Esophagus muscularis mucosa (tissue), 4 donors: ENCODE measurements around the gene ZBTB7C. TPM values are rescaled to one million over a fixed set of nuclear protein-coding genes. Genes with fewer than 3 reads are reported as not detected.

Experiments
- DNase-seq: peaks from one replicate; pipeline ENCODE4 v3.0.0-alpha.2; 2017; ENCODE audit errors: extremely low spot score
- H3K27ac ChIP-seq, 4 donors: fragments of 200-600 bp; sonication (generic); replicated peaks in 1 of 4; 1 replicate in 3 of 4; 2 replicates in 1 of 4; pipeline ENCODE4 v1.5.1; 2016 to 2019; ENCODE audit warnings: mild to moderate bottlenecking in 1 of 4
- H3K27me3 ChIP-seq, 4 donors: fragments of 200-600 bp; sonication (generic); one replicate each; pipeline versions ENCODE4 v1.5.1 to v1.6.0; 2016 to 2019
- H3K36me3 ChIP-seq, 4 donors: fragments of 200-600 bp; sonication (generic); one replicate each; pipeline ENCODE4 v1.5.1; 2016 to 2019
- H3K4me1 ChIP-seq, 4 donors: fragments of 200-600 bp; sonication (generic); one replicate each; pipeline ENCODE4 v1.5.1; 2016 to 2019
- H3K4me3 ChIP-seq, 4 donors: fragments of 200-600 bp; sonication (generic); 1 replicate in 2 of 4; 2 replicates in 2 of 4; pipeline ENCODE4 v1.5.1; 2016 to 2019; ENCODE audit warnings: mild to moderate bottlenecking in 4 of 4, moderate library complexity in 1 of 4
- H3K9me3 ChIP-seq, 4 donors: fragments of 200-600 bp; sonication (generic); 1 replicate in 3 of 4; 2 replicates in 1 of 4; pipeline ENCODE4 v1.5.1; 2016 to 2019
- CTCF ChIP-seq, 3 experiments: fragments of 200-600 bp in 2 of 3; fragments of 450-650 bp in 1 of 3; sonication (generic) in 2 of 3; IDR thresholded peaks; one replicate each; pipeline ENCODE4 v1.5.1; 2017 to 2019; ENCODE audit warnings: antibody characterized with exemption in 3 of 3, mild to moderate bottlenecking in 2 of 3, moderate library complexity in 1 of 3
- EP300 ChIP-seq: sonication (generic); formaldehyde crosslinking; IDR thresholded peaks from one replicate; pipeline ENCODE4 v1.6.1; 2017; ENCODE audit warnings: antibody characterized with exemption
- POLR2A ChIP-seq: fragments of 450-650 bp; IDR thresholded peaks from one replicate; pipeline ENCODE4 v1.6.1; 2017; ENCODE audit warnings: antibody characterized with exemption, moderate library complexity, mild to moderate bottlenecking, low read depth
- POLR2AphosphoS5 ChIP-seq, 2 donors: sonication (generic); formaldehyde crosslinking; IDR thresholded peaks; one replicate each; pipeline ENCODE4 v1.6.1; 2017; ENCODE audit warnings: antibody characterized with exemption in 2 of 2
- WGBS: methylation state at CpG from one replicate; pipeline ENCODE4 v1.1.5; 2018; 5-methylcytosine and 5-hydroxymethylcytosine counted together
- intact Hi-C: fragments of 100-400 bp; cut with DNase I; formaldehyde crosslinking; loops from one replicate; pipeline ENCODE4 v1.15.1; 2023
- total RNA-seq, 4 donors: library from RNA; depleted of rRNA; stranded (reverse); fragments of >200 nt; gene quantifications; one replicate each; pipeline versions ENCODE4 v1.1.0 to v1.2.1, GENCODE V29; 2016

ZBTB7C gene
- total RNA-seq, 4 donors from 2014 or later = 6.3 to 13.2 (median 9.1) TPM

GRCh38 chr18:48227206-48227605 lies 182.0 kb downstream of the ZBTB7C start:
- no peaks in the 10 kb centered on the region for H3K36me3 ChIP-seq
- intact Hi-C loops = no loop called here
- WGBS = 76% methylated on average over 6 of the region's 6 CpGs
- TF ChIP-seq POLR2AphosphoS5 (IDR thresholded peaks at IDR 0.05) (no peak), CTCF (IDR thresholded peaks at IDR 0.05) (no peak), EP300 (no peak), POLR2A (no peak)
- H3K4me1 ChIP-seq = peaks cover 21 to 61% (median 56%) of the 10 kb centered on the region in 4 donors
- no peaks in the 10 kb centered on the region for H3K9me3 ChIP-seq
- no peaks in the 10 kb centered on the region for H3K27me3 ChIP-seq
- peak; percentile 55 for DNase-seq
- H3K27ac ChIP-seq = no peak overlapping the region
- H3K4me3 ChIP-seq = no peak overlapping the region

- 100% methylated on average over 1 of the region's 1 CpG for WGBS
- intact Hi-C loops = no loop called here
- Histone ChIP-seq H3K36me3 (no peaks in the 10 kb centered on the region), H3K4me3 (no peak overlapping the region), H3K27me3 (no peaks in the 10 kb centered on the region), H3K9me3 (no peaks in the 10 kb centered on the region), H3K27ac (no peak overlapping the region), H3K4me1 (peaks cover 24 to 57% (median 53%) of the 10 kb centered on the region in 4 donors)
- DNase-seq = no peak
- no peak for TF ChIP-seq CTCF (IDR thresholded peaks at IDR 0.05)
- no peak for TF ChIP-seq EP300
- no peak for TF ChIP-seq POLR2AphosphoS5 (IDR thresholded peaks at IDR 0.05)
- TF ChIP-seq POLR2A = no peak
Observed at GRCh38 chr18:48226401-48226800, 182.8 kb downstream of the ZBTB7C start.

GRCh38 chr18:48222118-48222517 lies 187.1 kb downstream of the ZBTB7C start:
- TF ChIP-seq EP300 (no peak), POLR2AphosphoS5 (IDR thresholded peaks at IDR 0.05) (peak; percentile 34 to 38)
- no peaks in the 10 kb centered on the region for H3K36me3 ChIP-seq
- peaks cover 12 to 20% (median 17%) of the 10 kb centered on the region in 4 donors for H3K4me1 ChIP-seq
- intact Hi-C loops = no loop called here
- H3K9me3 ChIP-seq = no peaks in the 10 kb centered on the region
- no peak overlapping the region for H3K4me3 ChIP-seq
- peak; percentile 81 for DNase-seq
- no peak overlapping the region for H3K27ac ChIP-seq
- H3K27me3 ChIP-seq = no peaks in the 10 kb centered on the region
- WGBS = 40% methylated on average over 4 of the region's 4 CpGs

- Histone ChIP-seq H3K27ac (no peak overlapping the region), H3K4me1 (peaks cover 13 to 30% (median 20%) of the 10 kb centered on the region in 4 donors), H3K9me3 (no peaks in the 10 kb centered on the region), H3K36me3 (no peaks in the 10 kb centered on the region), H3K4me3 (no peak overlapping the region), H3K27me3 (no peaks in the 10 kb centered on the region)
- intact Hi-C loops = no loop called here
- DNase-seq = peak; percentile 77
- 90% methylated on average over 2 of the region's 2 CpGs for WGBS
- TF ChIP-seq POLR2A (no peak), EP300 (no peak)
Observed at GRCh38 chr18:48219810-48220499, 189.2 kb downstream of the ZBTB7C start.

GRCh38 chr18:48219037-48219809 lies 190.0 kb downstream of the ZBTB7C start:
- WGBS = 78% methylated on average over 6 of the region's 6 CpGs
- intact Hi-C loops = no loop called here
- TF ChIP-seq POLR2A (no peak), CTCF (IDR thresholded peaks at IDR 0.05) (no peak), POLR2AphosphoS5 (IDR thresholded peaks at IDR 0.05) (no peak), EP300 (no peak)

More at GRCh38 chr18:48219037-48219809, 190.0 kb downstream of the ZBTB7C start:
- Histone ChIP-seq H3K4me1 (peaks cover 13 to 30% (median 20%) of the 10 kb centered on the region in 4 donors), H3K36me3 (no peaks in the 10 kb centered on the region), H3K9me3 (no peaks in the 10 kb centered on the region), H3K27ac (no peak overlapping the region), H3K4me3 (no peak overlapping the region), H3K27me3 (no peaks in the 10 kb centered on the region)
- DNase-seq = peak; percentile 81
